Cardiac muscle cell (in vitro differentiated cells and primary cell): Measurements from ENCODE around the gene DOCK4. TPM values are rescaled to one million over a fixed set of nuclear protein-coding genes. Genes with fewer than 3 reads are reported as not detected.
A peak's percentile ranks its signal among the peaks of the same experiment; 100 is the strongest.

Source experiments
- DNase-seq, 2 donors: peaks; one replicate each; pipeline versions ENCODE4 v3.0.0 to v3.0.0-alpha.2; 2010 to 2017; ENCODE audit warnings: low read depth in 1 of 2, low spot score in 1 of 2
- H3K27ac ChIP-seq: fragments of 200-600 bp; sonication (generic); 2 replicates; pipeline ENCODE4 v1.5.1; 2016
- H3K27me3 ChIP-seq: fragments of 200-600 bp; sonication (generic); 2 replicates; pipeline ENCODE4 v1.6.0; 2016; ENCODE audit warnings: control low read depth
- H3K36me3 ChIP-seq: fragments of 200-600 bp; sonication (generic); 2 replicates; pipeline ENCODE4 v1.5.1; 2016; ENCODE audit warnings: control low read depth
- H3K4me1 ChIP-seq: fragments of 200-600 bp; sonication (generic); 2 replicates; pipeline ENCODE4 v1.8.1; 2017; ENCODE audit warnings: low read depth, mild to moderate bottlenecking, mixed run types
- H3K4me3 ChIP-seq: fragments of 200-600 bp; sonication (generic); 2 replicates; pipeline ENCODE4 v1.5.1; 2016; ENCODE audit warnings: mild to moderate bottlenecking
- H3K9me3 ChIP-seq: fragments of 200-600 bp; sonication (generic); 2 replicates; pipeline ENCODE4 v1.5.1; 2017; ENCODE audit warnings: low read depth, mild to moderate bottlenecking, control low read depth
- polyA plus RNA-seq: library from polyadenylated mRNA; unstranded; fragments of >200 nt; fragmentation: Nextera tagmentation; extraction: Ambion mirVana; gene quantifications from 2 replicates; pipeline ENCODE4 v1.2.1, GENCODE V29; 2016
- total RNA-seq: library from RNA; depleted of rRNA; stranded (reverse); fragments of >200 nt; gene quantifications from 2 replicates; pipeline ENCODE4 v1.2.3, GENCODE V29; 2016
- TF ChIP-seq, protein P1 (sequence below): IDR thresholded peaks from 2 replicates; pipeline ENCODE4 v1.5.1; 2012; ENCODE audit warnings: low read depth, mild to moderate bottlenecking, low read length

Gene DOCK4
- total and polyA plus RNA-seq, 2 experiments from 2014 or later: 5.3 to 11.4 TPM

DNA sequence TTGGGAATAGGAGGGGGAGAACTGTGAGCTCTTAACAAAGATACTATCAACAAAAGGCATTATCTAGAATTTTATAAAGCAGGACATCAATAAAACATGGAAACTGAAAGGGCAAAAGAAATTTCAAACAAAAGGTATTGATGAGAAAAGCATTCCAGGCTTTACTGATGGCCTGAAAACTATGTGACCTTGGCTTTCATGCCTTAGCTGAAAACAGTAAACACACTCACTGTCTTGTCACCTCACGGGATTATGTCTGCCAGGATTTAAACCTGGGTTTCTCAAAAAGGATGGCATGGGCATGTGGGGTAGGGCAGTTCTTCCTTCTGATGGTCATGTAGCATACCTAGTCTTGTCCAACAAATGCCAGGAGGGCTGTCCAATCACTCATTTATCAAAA lies 22.9 kb downstream of the DOCK4 start:
- no peaks in the 10 kb centered on the region for H3K27me3 ChIP-seq
- peaks cover 18% of the 10 kb centered on the region for H3K4me1 ChIP-seq
- H3K9me3 ChIP-seq: no peaks in the 10 kb centered on the region
- no peak overlapping the region for H3K27ac ChIP-seq
- TF ChIP-seq, protein P1, sequence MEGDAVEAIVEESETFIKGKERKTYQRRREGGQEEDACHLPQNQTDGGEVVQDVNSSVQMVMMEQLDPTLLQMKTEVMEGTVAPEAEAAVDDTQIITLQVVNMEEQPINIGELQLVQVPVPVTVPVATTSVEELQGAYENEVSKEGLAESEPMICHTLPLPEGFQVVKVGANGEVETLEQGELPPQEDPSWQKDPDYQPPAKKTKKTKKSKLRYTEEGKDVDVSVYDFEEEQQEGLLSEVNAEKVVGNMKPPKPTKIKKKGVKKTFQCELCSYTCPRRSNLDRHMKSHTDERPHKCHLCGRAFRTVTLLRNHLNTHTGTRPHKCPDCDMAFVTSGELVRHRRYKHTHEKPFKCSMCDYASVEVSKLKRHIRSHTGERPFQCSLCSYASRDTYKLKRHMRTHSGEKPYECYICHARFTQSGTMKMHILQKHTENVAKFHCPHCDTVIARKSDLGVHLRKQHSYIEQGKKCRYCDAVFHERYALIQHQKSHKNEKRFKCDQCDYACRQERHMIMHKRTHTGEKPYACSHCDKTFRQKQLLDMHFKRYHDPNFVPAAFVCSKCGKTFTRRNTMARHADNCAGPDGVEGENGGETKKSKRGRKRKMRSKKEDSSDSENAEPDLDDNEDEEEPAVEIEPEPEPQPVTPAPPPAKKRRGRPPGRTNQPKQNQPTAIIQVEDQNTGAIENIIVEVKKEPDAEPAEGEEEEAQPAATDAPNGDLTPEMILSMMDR: no peak
- H3K36me3 ChIP-seq: no peaks in the 10 kb centered on the region
- DNase-seq: no peak
- H3K4me3 ChIP-seq: no peak overlapping the region

DNA sequence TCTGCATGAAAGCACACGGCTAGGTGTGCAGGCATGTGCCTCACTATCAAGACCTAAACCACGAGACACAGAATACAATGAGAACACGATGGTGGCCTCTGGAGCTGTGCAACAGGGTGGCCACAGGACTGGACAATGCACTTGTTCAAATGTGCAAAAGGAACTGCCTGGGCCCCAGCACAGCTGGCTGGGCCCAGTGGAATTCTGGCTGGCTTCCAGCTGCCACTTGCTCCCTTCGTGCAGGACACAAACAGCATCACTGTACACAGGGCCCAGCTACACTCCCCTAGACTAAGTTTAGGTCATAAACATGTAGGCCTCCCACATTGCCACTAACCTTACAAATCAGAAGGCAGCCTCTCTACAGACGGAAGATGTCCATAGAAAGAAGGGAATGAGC lies 23.4 kb downstream of the DOCK4 start:
- peaks cover 13% of the 10 kb centered on the region for H3K4me1 ChIP-seq
- H3K36me3 ChIP-seq: no peaks in the 10 kb centered on the region
- H3K27ac ChIP-seq: no peak overlapping the region
- no peaks in the 10 kb centered on the region for H3K27me3 ChIP-seq
- peak in 1 of 2 donors; percentile 66 for DNase-seq
- no peak overlapping the region for H3K4me3 ChIP-seq
- no peaks in the 10 kb centered on the region for H3K9me3 ChIP-seq
- TF ChIP-seq, protein P1: no peak

DNA sequence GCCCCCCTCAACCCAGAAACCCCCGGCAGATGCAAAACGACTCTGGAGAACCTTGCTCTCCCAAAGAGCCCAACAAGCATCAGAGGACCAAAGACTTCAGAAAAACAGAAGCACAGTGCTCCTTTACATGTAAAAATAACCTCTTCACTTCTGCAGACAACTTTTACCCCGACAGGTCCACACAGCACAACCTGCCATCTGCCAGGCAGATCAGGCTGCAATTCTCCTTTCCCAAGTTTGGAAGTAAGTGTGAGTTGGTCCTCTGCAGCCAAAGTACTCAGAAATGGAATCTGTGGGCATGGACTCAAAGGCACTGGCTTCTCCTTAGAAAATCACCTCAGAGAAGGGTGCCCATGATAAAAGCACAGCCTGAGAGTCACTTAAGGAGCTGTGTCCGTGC lies 26.0 kb downstream of the DOCK4 start:
- Histone ChIP-seq H3K27me3 (no peaks in the 10 kb centered on the region), H3K4me1 (peaks cover 7% of the 10 kb centered on the region), H3K4me3 (no peak overlapping the region), H3K27ac (no peak overlapping the region), H3K36me3 (no peaks in the 10 kb centered on the region), H3K9me3 (no peaks in the 10 kb centered on the region)
- DNase-seq: no peak
- TF ChIP-seq, protein P1: no peak

DNA sequence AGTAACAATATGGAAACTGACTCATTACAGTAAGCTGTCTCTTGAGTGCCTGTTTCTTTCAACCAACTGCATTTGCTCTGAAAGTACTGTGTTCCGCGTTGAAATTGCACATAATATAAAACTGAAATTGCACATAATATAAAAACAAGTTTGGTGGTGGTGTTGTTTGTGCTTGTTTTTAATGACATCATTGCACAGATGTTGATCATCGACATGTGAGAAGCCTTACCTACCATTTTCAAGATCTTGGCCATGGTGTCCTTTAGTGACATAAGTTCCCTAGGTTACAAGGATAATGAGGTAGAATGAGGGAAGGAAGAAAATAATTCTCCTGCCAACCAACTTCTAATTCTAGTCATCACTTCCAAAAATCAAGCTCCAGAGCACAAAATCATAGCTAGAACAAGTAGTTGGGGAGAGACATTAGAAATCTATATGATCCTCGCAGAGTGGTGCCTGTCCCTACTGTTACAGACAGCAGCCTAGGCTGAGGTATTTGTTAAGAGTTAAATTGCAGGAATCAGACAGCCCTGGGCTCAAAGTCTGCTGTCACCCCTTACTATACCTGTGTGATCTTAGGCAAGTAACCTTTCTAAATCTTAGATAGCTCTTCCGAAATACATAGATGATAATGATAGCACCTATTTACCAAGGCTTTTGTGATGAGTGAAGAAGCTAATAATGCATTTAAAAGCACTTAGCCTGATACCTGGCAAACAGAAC lies 29.3 kb downstream of the DOCK4 start:
- H3K4me3 ChIP-seq: no peak overlapping the region
- H3K36me3 ChIP-seq: no peaks in the 10 kb centered on the region
- DNase-seq: no peak
- H3K9me3 ChIP-seq: no peaks in the 10 kb centered on the region
- TF ChIP-seq, protein P1: no peak
- no peaks in the 10 kb centered on the region for H3K4me1 ChIP-seq
- H3K27ac ChIP-seq: no peak overlapping the region
- H3K27me3 ChIP-seq: no peaks in the 10 kb centered on the region

DNA sequence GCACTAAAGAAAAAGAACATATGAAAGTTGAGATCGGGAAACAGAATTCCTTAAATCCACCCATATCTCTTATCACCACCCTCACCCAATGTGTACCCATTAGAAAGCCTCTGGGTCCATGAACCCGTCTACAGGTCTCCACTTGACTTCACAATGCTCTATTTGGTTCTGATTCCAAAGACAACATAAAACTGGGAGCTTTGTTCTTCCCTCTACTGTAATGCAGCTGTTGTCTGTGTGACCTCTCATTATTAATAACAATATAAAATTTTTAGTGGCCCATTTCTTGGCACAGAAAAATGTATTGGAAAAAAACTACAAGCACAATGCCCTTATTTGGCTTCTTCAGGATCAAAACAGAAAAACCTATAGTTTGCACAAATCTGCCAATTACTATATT lies 30.0 kb downstream of the DOCK4 start:
- no peak overlapping the region for H3K4me3 ChIP-seq
- TF ChIP-seq, protein P1: no peak
- no peaks in the 10 kb centered on the region for H3K36me3 ChIP-seq
- no peak for DNase-seq
- no peak overlapping the region for H3K27ac ChIP-seq
- H3K4me1 ChIP-seq: no peaks in the 10 kb centered on the region
- H3K9me3 ChIP-seq: no peaks in the 10 kb centered on the region
- H3K27me3 ChIP-seq: no peaks in the 10 kb centered on the region

DNA sequence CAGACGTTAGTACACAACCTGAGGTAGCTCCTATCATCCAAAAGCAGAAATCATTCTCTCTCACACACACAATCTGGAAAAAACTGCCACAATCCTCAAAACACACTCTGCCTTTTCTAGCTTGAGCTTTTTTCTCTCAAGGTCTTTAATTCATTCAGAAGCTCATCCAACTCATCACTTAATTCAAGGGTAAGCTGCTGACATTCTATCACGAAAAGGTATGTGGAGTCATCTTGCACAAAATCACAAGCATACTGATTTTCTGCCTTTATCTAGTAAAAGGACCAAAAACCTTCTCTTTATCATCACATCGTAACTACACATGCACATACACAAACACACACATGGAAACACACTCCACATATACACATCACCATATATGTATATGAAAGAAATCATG lies 32.0 kb downstream of the DOCK4 start:
- Histone ChIP-seq H3K4me1 (no peaks in the 10 kb centered on the region), H3K9me3 (no peaks in the 10 kb centered on the region), H3K27me3 (no peaks in the 10 kb centered on the region), H3K36me3 (no peaks in the 10 kb centered on the region), H3K27ac (no peak overlapping the region), H3K4me3 (no peak overlapping the region)
- TF ChIP-seq, protein P1: no peak
- no peak for DNase-seq
